Measurements from ENCODE around the gene RABL3. TPM values are rescaled to one million over a fixed set of nuclear protein-coding genes. Genes with fewer than 3 reads are reported as not detected.

Gene RABL3
- total and polyA plus RNA-seq, 2 of the 13 experiments (the other 11 are each of a cell fraction or from before 2014, with no cell fraction given): 4.8 to 31.9 TPM

DNA sequence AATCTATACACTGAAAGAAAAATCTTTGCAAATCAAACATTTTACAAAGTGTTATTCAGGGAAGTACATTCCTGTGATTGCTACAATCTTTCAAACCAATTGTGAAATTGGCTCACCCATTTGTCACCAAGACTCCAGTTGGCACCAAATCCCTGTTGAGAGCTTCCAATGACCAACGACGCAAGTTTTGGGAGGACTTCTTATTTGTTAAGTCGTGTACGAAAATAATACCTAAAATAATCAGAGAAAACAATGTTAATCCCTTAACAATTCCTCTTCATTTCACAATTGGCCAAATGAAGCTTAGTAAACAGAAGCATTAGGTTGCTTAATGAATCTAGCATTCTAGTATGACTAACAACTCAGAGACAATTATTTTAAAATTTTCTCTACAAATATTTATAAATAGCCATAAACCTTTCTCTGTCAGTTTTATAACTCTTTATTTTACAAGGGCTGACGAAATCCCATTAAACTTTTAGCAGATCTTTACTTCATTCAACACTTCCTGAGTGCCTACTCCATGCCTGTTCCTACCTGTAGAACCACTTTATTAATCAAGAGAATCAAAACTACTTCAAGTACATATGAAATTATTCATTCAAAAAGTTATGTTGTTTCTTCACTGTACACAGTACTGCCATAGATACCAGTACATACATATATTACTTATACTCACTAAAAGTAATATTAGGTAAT lies 36.3 kb downstream of the RABL3 start:
- Histone ChIP-seq H3K79me2 (ENCODE audit: insufficient read depth, low read length) (no peaks in the 10 kb centered on the region), H3K4me1 (ENCODE audit: insufficient read depth, low read length) (no peaks in the 10 kb centered on the region), H3K27me3 (ENCODE audit: control insufficient read depth in 1 of 2, insufficient read depth in 2 of 2, low read length in 2 of 2) (no peaks in the 10 kb centered on the region), H3K9ac (ENCODE audit: insufficient read depth, low read depth, low read length) (no peak overlapping the region), H4K20me1 (ENCODE audit: insufficient read depth, low read length) (no peaks in the 10 kb centered on the region), H3K4me2 (ENCODE audit: low read depth, low read length) (no peak overlapping the region), H3K36me3 (replicated peaks in 1 of 2; ENCODE audit: control insufficient read depth in 1 of 2, insufficient read depth in 2 of 2, low read length in 2 of 2) (peaks cover 0 to 20% of the 10 kb centered on the region in 2 experiments; a peak in 2 of 5 replicates), H2AFZ (ENCODE audit: low read length) (no peak overlapping the region), H3K27ac (ENCODE audit: extremely low read length, insufficient read depth, low read length) (no peak overlapping the region), H3K9me3 (ENCODE audit: low read length) (no peaks in the 10 kb centered on the region), H3K4me3 (replicated peaks in 1 of 3; ENCODE audit: insufficient read depth in 1 of 3, low read depth in 2 of 3, low read length in 3 of 3) (no peak overlapping the region)
- ATAC-seq (no peak), FAIRE-seq (no peak), DNase-seq (ENCODE audit: low spot score) (no peak)
- 95% methylated on average over 5 of the region's 5 CpGs for WGBS (ENCODE audit: low lambda C conversion rate)
- ChIA-PET CTCF (ENCODE audit: low intra/inter-chr PET ratio, low total read pairs) (no interaction called here), POLR2A (interaction anchor here (0.9 kb wide), 1 partner anchor 24 kb away, joined by 3 read pairs; the partner anchor contains the start of gene HGD)
- intact Hi-C loops (cut with micrococcal nuclease; ENCODE audit: unreplicated experiment) (no loop called here), in situ Hi-C loops (cut with HindIII; ENCODE audit: extremely low pct_ligation_motif_present, low pct_unique_long_range_greater_than_20kb) (no loop called here)
- TF ChIP-seq, protein P1, sequence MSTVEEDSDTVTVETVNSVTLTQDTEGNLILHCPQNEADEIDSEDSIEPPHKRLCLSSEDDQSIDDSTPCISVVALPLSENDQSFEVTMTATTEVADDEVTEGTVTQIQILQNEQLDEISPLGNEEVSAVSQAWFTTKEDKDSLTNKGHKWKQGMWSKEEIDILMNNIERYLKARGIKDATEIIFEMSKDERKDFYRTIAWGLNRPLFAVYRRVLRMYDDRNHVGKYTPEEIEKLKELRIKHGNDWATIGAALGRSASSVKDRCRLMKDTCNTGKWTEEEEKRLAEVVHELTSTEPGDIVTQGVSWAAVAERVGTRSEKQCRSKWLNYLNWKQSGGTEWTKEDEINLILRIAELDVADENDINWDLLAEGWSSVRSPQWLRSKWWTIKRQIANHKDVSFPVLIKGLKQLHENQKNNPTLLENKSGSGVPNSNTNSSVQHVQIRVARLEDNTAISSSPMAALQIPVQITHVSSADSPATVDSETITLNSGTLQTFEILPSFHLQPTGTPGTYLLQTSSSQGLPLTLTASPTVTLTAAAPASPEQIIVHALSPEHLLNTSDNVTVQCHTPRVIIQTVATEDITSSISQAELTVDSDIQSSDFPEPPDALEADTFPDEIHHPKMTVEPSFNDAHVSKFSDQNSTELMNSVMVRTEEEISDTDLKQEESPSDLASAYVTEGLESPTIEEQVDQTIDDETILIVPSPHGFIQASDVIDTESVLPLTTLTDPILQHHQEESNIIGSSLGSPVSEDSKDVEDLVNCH (CRISPR knock-in tag; IDR thresholded peaks at IDR 0.05): no peak
- TF ChIP-seq ZNF570 (CRISPR knock-in tag; IDR thresholded peaks at IDR 0.05; ENCODE audit: borderline replicate concordance) (no peak), SIN3A (IDR thresholded peaks at IDR 0.05; ENCODE audit: borderline replicate concordance, low read depth, low read length) (no peak), ZNF343 (CRISPR knock-in tag; IDR thresholded peaks at IDR 0.05) (no peak), ZNF329 (CRISPR knock-in tag; IDR thresholded peaks at IDR 0.05; ENCODE audit: low read depth) (no peak), KDM4B (CRISPR knock-in tag; IDR thresholded peaks at IDR 0.05) (no peak), ZNF773 (CRISPR knock-in tag; IDR thresholded peaks at IDR 0.05; ENCODE audit: borderline replicate concordance) (no peak), ZKSCAN5 (CRISPR knock-in tag; IDR thresholded peaks at IDR 0.05) (no peak), ZNF841 (CRISPR knock-in tag; IDR thresholded peaks at IDR 0.05; ENCODE audit: borderline replicate concordance) (no peak), NFYC (CRISPR knock-in tag; IDR thresholded peaks at IDR 0.05) (no peak), ZNF790 (CRISPR knock-in tag; IDR thresholded peaks at IDR 0.05; ENCODE audit: borderline replicate concordance) (no peak), ZNF253 (CRISPR knock-in tag; IDR thresholded peaks at IDR 0.05; ENCODE audit: borderline replicate concordance) (no peak), NPAS2 (CRISPR knock-in tag; IDR thresholded peaks at IDR 0.05; ENCODE audit: borderline replicate concordance) (no peak)
- TF ChIP-seq, protein P2, sequence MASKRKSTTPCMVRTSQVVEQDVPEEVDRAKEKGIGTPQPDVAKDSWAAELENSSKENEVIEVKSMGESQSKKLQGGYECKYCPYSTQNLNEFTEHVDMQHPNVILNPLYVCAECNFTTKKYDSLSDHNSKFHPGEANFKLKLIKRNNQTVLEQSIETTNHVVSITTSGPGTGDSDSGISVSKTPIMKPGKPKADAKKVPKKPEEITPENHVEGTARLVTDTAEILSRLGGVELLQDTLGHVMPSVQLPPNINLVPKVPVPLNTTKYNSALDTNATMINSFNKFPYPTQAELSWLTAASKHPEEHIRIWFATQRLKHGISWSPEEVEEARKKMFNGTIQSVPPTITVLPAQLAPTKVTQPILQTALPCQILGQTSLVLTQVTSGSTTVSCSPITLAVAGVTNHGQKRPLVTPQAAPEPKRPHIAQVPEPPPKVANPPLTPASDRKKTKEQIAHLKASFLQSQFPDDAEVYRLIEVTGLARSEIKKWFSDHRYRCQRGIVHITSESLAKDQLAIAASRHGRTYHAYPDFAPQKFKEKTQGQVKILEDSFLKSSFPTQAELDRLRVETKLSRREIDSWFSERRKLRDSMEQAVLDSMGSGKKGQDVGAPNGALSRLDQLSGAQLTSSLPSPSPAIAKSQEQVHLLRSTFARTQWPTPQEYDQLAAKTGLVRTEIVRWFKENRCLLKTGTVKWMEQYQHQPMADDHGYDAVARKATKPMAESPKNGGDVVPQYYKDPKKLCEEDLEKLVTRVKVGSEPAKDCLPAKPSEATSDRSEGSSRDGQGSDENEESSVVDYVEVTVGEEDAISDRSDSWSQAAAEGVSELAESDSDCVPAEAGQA (IDR thresholded peaks at IDR 0.05; ENCODE audit: low read depth): no peak
- TF ChIP-seq, protein P2 (CRISPR knock-in tag; IDR thresholded peaks at IDR 0.05; ENCODE audit: borderline replicate concordance): no peak
- TF ChIP-seq, protein P3, sequence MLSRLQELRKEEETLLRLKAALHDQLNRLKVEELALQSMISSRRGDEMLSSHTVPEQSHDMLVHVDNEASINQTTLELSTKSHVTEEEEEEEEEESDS (CRISPR knock-in tag; IDR thresholded peaks at IDR 0.05; ENCODE audit: borderline replicate concordance): no peak
- no TSS peak for BruUV-seq (replicated peaks)

Measured in HepG2 (cell line).